Measurements from ENCODE around the gene SHC4.

Gene SHC4

GRCh38 chr15:48777645-48778330 is 185.9 kb downstream of the SHC4 start:
- in situ Hi-C loops (cut with MboI; ENCODE audit: low sequenced_read_pairs, unreplicated experiment), result no loop called here
- no peak for TF ChIP-seq CTCF (IDR thresholded peaks at IDR 0.05; ENCODE audit: borderline replicate concordance, control extremely low read depth, extremely low read depth, insufficient read depth, missing control alignments)
- DNase-seq (ENCODE audit: low spot score), result no peak

GRCh38 chr15:48775546-48775945 is 188.2 kb downstream of the SHC4 start:
- in situ Hi-C loops (cut with MboI; ENCODE audit: low sequenced_read_pairs, unreplicated experiment), result no loop called here
- no peak for TF ChIP-seq CTCF (IDR thresholded peaks at IDR 0.05; ENCODE audit: borderline replicate concordance, control extremely low read depth, extremely low read depth, insufficient read depth, missing control alignments)

GRCh38 chr15:48774484-48774883 is 189.2 kb downstream of the SHC4 start:
- no peak for DNase-seq (ENCODE audit: low spot score)
- TF ChIP-seq CTCF (IDR thresholded peaks at IDR 0.05; ENCODE audit: borderline replicate concordance, control extremely low read depth, extremely low read depth, insufficient read depth, missing control alignments), result no peak
- in situ Hi-C loops (cut with MboI; ENCODE audit: low sequenced_read_pairs, unreplicated experiment), result no loop called here

More at GRCh38 chr15:48775546-48775945, 188.2 kb downstream of the SHC4 start:
- no peak for DNase-seq (ENCODE audit: low spot score)
